ENCODE measurements around the gene TTC1.

TTC1 gene

GRCh38 chr5:160092960-160093707 is 84.2 kb downstream of the TTC1 start:
- H2AFZ ChIP-seq (ENCODE audit: low read depth, low read length, severe bottlenecking), result no peak overlapping the region
- no peak overlapping the region for H3K27ac ChIP-seq (ENCODE audit: low read depth, low read length)
- no peaks in the 10 kb centered on the region for H4K20me1 ChIP-seq (ENCODE audit: low read depth, low read length)
- no peak overlapping the region for H3K4me2 ChIP-seq (ENCODE audit: low read depth, low read length, poor library complexity, severe bottlenecking)
- no peak overlapping the region for H3K4me3 ChIP-seq (ENCODE audit: insufficient read depth, low read length, poor library complexity, severe bottlenecking)
- peaks cover 16% of the 10 kb centered on the region; the same call in 1 of the 2 replicates for H3K79me2 ChIP-seq (ENCODE audit: insufficient read depth, low read length)
- H3K9me3 ChIP-seq (ENCODE audit: insufficient read depth, low read length), result no peaks in the 10 kb centered on the region
- TF ChIP-seq EZH2phosphoT487 (conservative IDR thresholded peaks at IDR 0.05; ENCODE audit: low read length) (no peak), CTCF (IDR thresholded peaks at IDR 0.05; ENCODE audit: insufficient read depth, low read length, poor library complexity, severe bottlenecking) (no peak)
- H3K27me3 ChIP-seq (ENCODE audit: low read length), result no peaks in the 10 kb centered on the region
- no peak overlapping the region for H3K9ac ChIP-seq (ENCODE audit: low read length)
- peaks cover 20% of the 10 kb centered on the region for H3K36me3 ChIP-seq (ENCODE audit: low read length)
- H3K9me2 ChIP-seq (replicated peaks; ENCODE audit: insufficient read depth, low read length), result no peaks in the 10 kb centered on the region
- H3F3A ChIP-seq (ENCODE audit: insufficient read depth), result peaks cover 5% of the 10 kb centered on the region

- no peak overlapping the region for H2AFZ ChIP-seq (ENCODE audit: low read depth, low read length, severe bottlenecking)
- no peaks in the 10 kb centered on the region for H3K9me3 ChIP-seq (ENCODE audit: insufficient read depth, low read length)
- no peaks in the 10 kb centered on the region for H3K27me3 ChIP-seq (ENCODE audit: low read length)
- no peak overlapping the region for H3K27ac ChIP-seq (ENCODE audit: low read depth, low read length)
- H4K20me1 ChIP-seq (ENCODE audit: low read depth, low read length), result no peaks in the 10 kb centered on the region
- TF ChIP-seq CTCF (IDR thresholded peaks at IDR 0.05; ENCODE audit: insufficient read depth, low read length, poor library complexity, severe bottlenecking), result no peak
- TF ChIP-seq EZH2phosphoT487 (conservative IDR thresholded peaks at IDR 0.05; ENCODE audit: low read length), result no peak
- H3K9ac ChIP-seq (ENCODE audit: low read length), result no peak overlapping the region
- peaks cover under 1% of the 10 kb centered on the region for H3F3A ChIP-seq (ENCODE audit: insufficient read depth)
- H3K36me3 ChIP-seq (ENCODE audit: low read length), result peaks cover 18% of the 10 kb centered on the region
- no peaks in the 10 kb centered on the region for H3K9me2 ChIP-seq (replicated peaks; ENCODE audit: insufficient read depth, low read length)
- H3K4me2 ChIP-seq (ENCODE audit: low read depth, low read length, poor library complexity, severe bottlenecking), result no peak overlapping the region
- H3K4me3 ChIP-seq (ENCODE audit: insufficient read depth, low read length, poor library complexity, severe bottlenecking), result no peak overlapping the region
- H3K79me2 ChIP-seq (ENCODE audit: insufficient read depth, low read length), result peaks cover 24% of the 10 kb centered on the region; the same call in 1 of the 2 replicates
Measured at GRCh38 chr5:160096178-160096577, 87.2 kb downstream of the TTC1 start.

- H3K9me2 ChIP-seq (replicated peaks; ENCODE audit: insufficient read depth, low read length), result no peaks in the 10 kb centered on the region
- H3K9me3 ChIP-seq (ENCODE audit: insufficient read depth, low read length), result no peaks in the 10 kb centered on the region
- H4K20me1 ChIP-seq (ENCODE audit: low read depth, low read length), result no peaks in the 10 kb centered on the region
- no peaks in the 10 kb centered on the region for H3K27me3 ChIP-seq (ENCODE audit: low read length)
- no peak overlapping the region for H3K9ac ChIP-seq (ENCODE audit: low read length)
- H2AFZ ChIP-seq (ENCODE audit: low read depth, low read length, severe bottlenecking), result no peak overlapping the region
- peaks cover 16% of the 10 kb centered on the region for H3K36me3 ChIP-seq (ENCODE audit: low read length)
- peak overlapping the region; percentile 15 for H3K4me2 ChIP-seq (ENCODE audit: low read depth, low read length, poor library complexity, severe bottlenecking)
- H3K4me3 ChIP-seq (ENCODE audit: insufficient read depth, low read length, poor library complexity, severe bottlenecking), result no peak overlapping the region
- H3F3A ChIP-seq (ENCODE audit: insufficient read depth), result no peaks in the 10 kb centered on the region; the same call in 1 of the 2 replicates
- TF ChIP-seq CTCF (IDR thresholded peaks at IDR 0.05; ENCODE audit: insufficient read depth, low read length, poor library complexity, severe bottlenecking) (no peak), EZH2phosphoT487 (conservative IDR thresholded peaks at IDR 0.05; ENCODE audit: low read length) (no peak)
- H3K79me2 ChIP-seq (ENCODE audit: insufficient read depth, low read length), result peaks cover 31% of the 10 kb centered on the region
- H3K27ac ChIP-seq (ENCODE audit: low read depth, low read length), result no peak overlapping the region
Measured at GRCh38 chr5:160097991-160098390, 89.1 kb downstream of the TTC1 start.
